Endothelial cell (in vitro differentiated cells): ENCODE data around the gene TBC1D16. TPM values are rescaled to one million over a fixed set of nuclear protein-coding genes. Genes with fewer than 3 reads are reported as not detected.

ENCODE experiments used
- DNase-seq: peaks from one replicate; pipeline ENCODE4 v3.0.0; 2021; ENCODE audit warnings: low spot score
- H3K27ac Mint-ChIP-seq: one replicate; pipeline ENCODE4 v1.8.0; 2021; ENCODE audit warnings: mixed read lengths, inconsistent platforms; ENCODE audit not compliant: unreplicated experiment
- H3K27me3 Mint-ChIP-seq: one replicate; pipeline ENCODE4 v1.8.0; 2021; ENCODE audit warnings: mild to moderate bottlenecking, moderate library complexity, mixed read lengths, inconsistent platforms; ENCODE audit not compliant: unreplicated experiment
- H3K36me3 Mint-ChIP-seq: one replicate; pipeline ENCODE4 v1.8.0; 2021; ENCODE audit warnings: mild to moderate bottlenecking, low read depth, mixed read lengths, inconsistent platforms; ENCODE audit not compliant: unreplicated experiment
- H3K4me1 Mint-ChIP-seq: one replicate; pipeline ENCODE4 v1.8.0; 2021; ENCODE audit warnings: mild to moderate bottlenecking, mixed read lengths, inconsistent platforms; ENCODE audit not compliant: unreplicated experiment
- H3K4me3 Mint-ChIP-seq: one replicate; pipeline ENCODE4 v1.8.0; 2021; ENCODE audit warnings: mild to moderate bottlenecking, mixed read lengths, inconsistent platforms; ENCODE audit not compliant: unreplicated experiment
- H3K9me3 Mint-ChIP-seq: one replicate; pipeline ENCODE4 v1.8.0; 2021; ENCODE audit warnings: mixed read lengths, inconsistent platforms; ENCODE audit not compliant: unreplicated experiment
- total RNA-seq: library from RNA; stranded (reverse); fragmentation: NEBNext Ultra II Directional; extraction: Animal tissue kit (Norgen Biotek cat#: 25700); gene quantifications from one replicate; pipeline ENCODE4 v1.2.1, GENCODE V29; 2021; ENCODE audit not compliant: unreplicated experiment
- TF ChIP-seq, protein P1 (sequence below): fragments of 200-600 bp; sonication (generic); IDR thresholded peaks from one replicate; pipeline ENCODE4 v1.5.0; 2021; ENCODE audit warnings: antibody characterized with exemption; ENCODE audit not compliant: unreplicated experiment

The TBC1D16 gene
- total RNA-seq, 1 donor from 2014 or later: 126 TPM

DNA sequence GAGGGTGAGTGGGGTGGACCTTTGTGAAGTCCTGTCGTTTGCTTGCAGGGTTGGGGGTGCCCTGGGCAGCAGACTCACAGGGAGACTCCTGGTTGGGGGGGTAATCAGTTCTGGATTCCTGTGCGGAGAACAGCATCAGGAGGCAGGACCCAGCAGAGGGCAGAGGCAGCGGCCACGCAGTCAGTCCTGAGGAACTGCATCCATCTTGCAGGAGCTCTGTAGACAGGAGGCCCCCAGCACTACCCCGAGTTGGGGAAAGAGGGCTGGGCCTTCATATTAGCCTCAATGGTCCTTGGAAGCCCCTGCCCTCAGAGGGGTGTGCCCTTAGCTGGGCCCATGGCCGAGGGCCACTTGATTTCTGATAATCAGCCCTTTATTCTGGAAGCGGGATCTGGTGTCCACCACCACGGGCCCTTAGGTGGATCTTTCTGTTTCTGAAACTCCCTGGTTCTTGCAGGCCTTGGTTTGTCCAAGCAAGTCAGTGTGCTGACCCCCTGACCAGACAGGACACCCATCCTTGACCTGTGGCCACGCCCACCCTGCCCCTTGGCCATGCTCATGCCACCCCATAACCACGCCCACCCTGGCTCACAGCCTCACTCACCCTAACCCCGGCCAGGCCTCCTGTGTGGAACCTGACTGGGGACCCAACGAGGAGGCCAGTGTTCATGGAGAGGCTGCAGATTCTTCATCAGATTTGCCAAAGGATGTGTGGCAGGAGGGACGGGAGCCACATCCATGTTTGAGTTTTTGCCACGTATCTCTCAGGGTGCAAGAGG lies 122.9 kb downstream of the TBC1D16 start:
- Mint-ChIP-seq H3K4me3 (no peak overlapping the region), H3K4me1 (no peaks in the 10 kb centered on the region), H3K36me3 (no peaks in the 10 kb centered on the region), H3K27ac (no peak overlapping the region), H3K27me3 (peaks cover 8% of the 10 kb centered on the region), H3K9me3 (no peaks in the 10 kb centered on the region)
- TF ChIP-seq, protein P1, sequence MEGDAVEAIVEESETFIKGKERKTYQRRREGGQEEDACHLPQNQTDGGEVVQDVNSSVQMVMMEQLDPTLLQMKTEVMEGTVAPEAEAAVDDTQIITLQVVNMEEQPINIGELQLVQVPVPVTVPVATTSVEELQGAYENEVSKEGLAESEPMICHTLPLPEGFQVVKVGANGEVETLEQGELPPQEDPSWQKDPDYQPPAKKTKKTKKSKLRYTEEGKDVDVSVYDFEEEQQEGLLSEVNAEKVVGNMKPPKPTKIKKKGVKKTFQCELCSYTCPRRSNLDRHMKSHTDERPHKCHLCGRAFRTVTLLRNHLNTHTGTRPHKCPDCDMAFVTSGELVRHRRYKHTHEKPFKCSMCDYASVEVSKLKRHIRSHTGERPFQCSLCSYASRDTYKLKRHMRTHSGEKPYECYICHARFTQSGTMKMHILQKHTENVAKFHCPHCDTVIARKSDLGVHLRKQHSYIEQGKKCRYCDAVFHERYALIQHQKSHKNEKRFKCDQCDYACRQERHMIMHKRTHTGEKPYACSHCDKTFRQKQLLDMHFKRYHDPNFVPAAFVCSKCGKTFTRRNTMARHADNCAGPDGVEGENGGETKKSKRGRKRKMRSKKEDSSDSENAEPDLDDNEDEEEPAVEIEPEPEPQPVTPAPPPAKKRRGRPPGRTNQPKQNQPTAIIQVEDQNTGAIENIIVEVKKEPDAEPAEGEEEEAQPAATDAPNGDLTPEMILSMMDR: no peak
- no peak for DNase-seq

DNA sequence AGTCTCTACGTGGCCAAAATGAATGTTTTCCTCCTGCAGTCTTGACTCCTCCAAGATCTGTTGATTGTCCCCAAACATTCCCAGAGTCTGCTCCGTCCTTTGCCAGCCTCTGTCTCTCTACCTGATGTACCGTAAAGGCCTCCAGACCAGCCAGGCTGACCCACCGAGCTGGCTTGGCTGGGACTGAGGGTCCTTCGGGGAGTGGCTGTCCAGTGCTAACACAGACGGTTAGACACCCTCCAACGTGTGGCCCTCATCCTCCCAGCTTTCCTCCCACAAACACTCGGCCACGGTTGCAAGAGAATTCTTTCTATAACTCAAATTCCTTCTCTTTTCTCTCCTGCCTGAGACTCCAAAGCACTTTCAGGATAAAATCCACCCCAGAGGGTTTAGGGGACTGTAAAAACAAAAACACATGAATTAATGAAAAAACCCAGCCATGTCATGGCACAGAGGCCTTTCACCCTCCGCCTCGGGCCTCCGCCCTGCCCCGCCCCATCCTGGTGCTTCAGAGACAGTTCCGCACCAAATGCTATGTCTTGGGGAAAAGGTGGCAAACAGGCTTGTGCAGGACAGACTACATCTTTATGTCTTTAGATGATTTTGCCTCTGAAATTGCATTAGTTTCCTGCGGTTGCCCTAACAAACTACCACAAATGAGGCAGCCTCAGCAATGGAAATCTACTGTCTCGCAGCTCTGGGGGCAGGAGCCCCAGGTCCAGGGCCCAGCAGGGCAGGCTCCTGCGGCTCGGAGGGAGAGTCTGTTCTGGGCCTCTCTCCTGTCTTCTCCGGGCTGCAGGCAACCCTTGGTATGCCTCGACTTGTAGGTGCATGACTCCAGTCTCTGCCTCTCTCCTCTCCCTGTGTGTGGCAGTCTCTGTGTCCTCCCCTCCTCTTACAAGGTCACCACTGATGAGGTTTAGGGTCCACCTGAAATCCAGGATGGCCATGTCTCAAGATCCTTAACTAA lies 124.0 kb downstream of the TBC1D16 start:
- Mint-ChIP-seq H3K27me3 (peaks cover 5% of the 10 kb centered on the region), H3K36me3 (no peaks in the 10 kb centered on the region), H3K4me1 (no peaks in the 10 kb centered on the region), H3K9me3 (no peaks in the 10 kb centered on the region), H3K4me3 (no peak overlapping the region), H3K27ac (no peak overlapping the region)
- DNase-seq: no peak
- TF ChIP-seq, protein P1: no peak

DNA sequence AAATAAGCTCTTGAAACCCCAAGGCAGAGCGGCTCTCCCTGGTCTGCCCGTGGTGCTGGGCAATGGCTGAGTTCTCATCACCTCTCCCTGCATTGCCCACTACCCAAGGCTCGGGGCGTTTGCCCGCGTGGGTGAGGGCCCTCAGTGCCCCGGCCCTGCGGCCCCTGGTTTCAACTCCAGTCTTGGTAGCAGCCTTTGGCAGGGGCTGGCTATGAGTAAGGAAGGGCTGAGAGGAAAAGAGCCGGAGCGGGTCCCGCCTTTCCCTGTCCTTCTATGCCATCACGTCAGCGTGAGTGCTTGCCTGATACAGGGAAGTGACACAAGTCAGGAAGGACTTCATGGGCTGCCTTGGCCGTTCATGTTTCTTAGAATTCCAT lies 124.7 kb downstream of the TBC1D16 start:
- H3K27me3 Mint-ChIP-seq: peaks cover 5% of the 10 kb centered on the region

DNA sequence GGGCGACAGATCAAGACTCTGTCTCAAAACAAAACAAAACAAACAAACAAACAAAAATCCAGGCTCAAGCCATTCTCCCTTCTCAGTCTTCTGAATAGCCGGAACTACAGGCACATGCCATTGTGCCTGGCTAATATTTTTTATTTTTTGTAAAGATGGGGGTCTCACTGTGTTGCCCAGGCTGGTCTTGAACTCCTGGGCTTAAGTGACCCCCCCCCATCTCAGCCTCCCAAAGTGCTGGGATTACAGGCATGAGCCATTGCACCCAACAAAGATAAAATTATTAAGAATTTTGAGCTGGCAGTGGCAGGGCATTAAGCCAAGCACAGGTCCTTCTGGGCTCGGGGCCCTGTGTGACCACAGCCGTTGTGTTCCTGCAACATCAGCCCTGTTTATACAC lies 126.6 kb downstream of the TBC1D16 start:
- H3K27me3 Mint-ChIP-seq: peaks cover 7% of the 10 kb centered on the region
- DNase-seq: no peak
- no peak overlapping the region for H3K4me3 Mint-ChIP-seq
- H3K36me3 Mint-ChIP-seq: no peaks in the 10 kb centered on the region
- TF ChIP-seq, protein P1: no peak
- H3K4me1 Mint-ChIP-seq: no peaks in the 10 kb centered on the region
- H3K9me3 Mint-ChIP-seq: no peaks in the 10 kb centered on the region
- no peak overlapping the region for H3K27ac Mint-ChIP-seq

More for the DNA sequence above, 124.7 kb downstream of the TBC1D16 start:
- Mint-ChIP-seq H3K4me3 (no peak overlapping the region), H3K4me1 (no peaks in the 10 kb centered on the region), H3K36me3 (no peaks in the 10 kb centered on the region), H3K27ac (no peak overlapping the region), H3K9me3 (no peaks in the 10 kb centered on the region)
- DNase-seq: no peak
- TF ChIP-seq, protein P1: no peak
